OCI-LY7 (cell line): ENCODE measurements around the gene C12orf42.
A peak's percentile ranks its signal among the peaks of the same experiment; 100 is the strongest.

Experiments
- EZH2phosphoT487 ChIP-seq: fragments of 200-600 bp; sonication (generic); IDR thresholded peaks from 2 replicates; pipeline ENCODE4 v1.6.1; 2018; ENCODE audit warnings: low read depth, borderline replicate concordance, mild to moderate bottlenecking, mixed run types, antibody characterized with exemption, low read length, moderate library complexity, mixed read lengths
- TF ChIP-seq, protein P1 (sequence below): fragments of 200-600 bp; sonication (generic); conservative IDR thresholded peaks from 2 replicates; pipeline ENCODE4 v1.5.1; 2014; ENCODE audit warnings: mild to moderate bottlenecking, antibody characterized with exemption, low read length, moderate library complexity, mixed read lengths

DNA sequence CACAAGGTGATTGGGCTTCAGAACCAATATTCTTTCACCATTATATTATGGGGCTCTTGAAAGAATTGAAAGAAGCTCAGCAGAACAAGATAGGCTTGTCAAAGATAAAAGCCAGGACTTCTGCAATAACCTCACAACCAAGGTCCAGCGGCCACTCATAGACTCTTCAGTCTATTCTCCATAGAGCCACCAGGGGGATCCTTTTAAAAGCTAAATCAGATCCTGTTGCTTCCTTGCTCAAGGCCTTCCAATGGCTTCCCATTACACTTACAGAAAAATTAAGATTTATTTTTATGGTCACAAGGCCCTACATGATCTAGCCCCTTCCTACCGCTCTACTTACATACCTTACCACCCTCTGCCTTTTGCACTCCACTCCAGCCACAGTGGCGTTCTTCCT is 169.6 kb downstream of the C12orf42 start:
- TF ChIP-seq, protein P1, sequence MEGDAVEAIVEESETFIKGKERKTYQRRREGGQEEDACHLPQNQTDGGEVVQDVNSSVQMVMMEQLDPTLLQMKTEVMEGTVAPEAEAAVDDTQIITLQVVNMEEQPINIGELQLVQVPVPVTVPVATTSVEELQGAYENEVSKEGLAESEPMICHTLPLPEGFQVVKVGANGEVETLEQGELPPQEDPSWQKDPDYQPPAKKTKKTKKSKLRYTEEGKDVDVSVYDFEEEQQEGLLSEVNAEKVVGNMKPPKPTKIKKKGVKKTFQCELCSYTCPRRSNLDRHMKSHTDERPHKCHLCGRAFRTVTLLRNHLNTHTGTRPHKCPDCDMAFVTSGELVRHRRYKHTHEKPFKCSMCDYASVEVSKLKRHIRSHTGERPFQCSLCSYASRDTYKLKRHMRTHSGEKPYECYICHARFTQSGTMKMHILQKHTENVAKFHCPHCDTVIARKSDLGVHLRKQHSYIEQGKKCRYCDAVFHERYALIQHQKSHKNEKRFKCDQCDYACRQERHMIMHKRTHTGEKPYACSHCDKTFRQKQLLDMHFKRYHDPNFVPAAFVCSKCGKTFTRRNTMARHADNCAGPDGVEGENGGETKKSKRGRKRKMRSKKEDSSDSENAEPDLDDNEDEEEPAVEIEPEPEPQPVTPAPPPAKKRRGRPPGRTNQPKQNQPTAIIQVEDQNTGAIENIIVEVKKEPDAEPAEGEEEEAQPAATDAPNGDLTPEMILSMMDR: peak; percentile 70
- TF ChIP-seq EZH2phosphoT487: no peak
